ENCODE results near the gene SLAMF8.

The SLAMF8 gene

DNA sequence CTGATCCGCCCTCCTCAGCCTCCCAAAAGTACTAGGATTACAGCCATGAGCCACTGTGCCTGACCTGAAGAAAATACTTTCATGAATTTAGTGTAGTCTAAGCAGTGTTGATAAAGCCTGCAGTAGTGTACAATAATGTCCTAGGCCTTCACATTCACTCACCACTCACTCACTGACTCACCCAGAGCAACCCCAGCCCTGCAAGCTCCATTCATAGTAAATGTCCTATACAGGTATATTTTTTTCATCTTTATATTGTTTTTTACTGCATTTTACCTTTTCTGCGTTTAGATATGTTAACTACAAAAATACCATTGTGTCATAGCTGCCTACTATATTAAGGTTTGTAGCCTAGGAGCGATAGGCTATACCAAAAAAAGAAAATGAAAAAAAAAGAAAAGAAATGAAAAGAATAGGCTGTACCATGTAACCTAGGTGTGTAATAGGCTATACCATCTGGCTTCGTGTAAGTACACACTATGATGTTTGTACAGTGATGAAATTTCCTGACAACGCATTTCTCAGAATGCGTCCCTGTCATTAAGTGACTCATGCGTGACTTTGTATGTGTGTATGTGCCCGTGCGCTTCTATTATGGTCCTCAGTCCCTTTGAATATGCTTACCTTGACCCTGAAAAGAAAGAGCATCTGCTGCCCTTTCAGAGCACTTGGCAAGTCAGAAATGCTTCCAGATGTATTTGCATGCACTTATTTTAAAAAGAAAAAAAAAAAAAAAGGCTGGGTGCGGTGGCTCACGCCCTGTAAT lies 9.2 kb upstream of the SLAMF8 start:
- no peak for DNase-seq (ENCODE audit: low read depth in 1 of 2, low spot score in 1 of 2)

DNA sequence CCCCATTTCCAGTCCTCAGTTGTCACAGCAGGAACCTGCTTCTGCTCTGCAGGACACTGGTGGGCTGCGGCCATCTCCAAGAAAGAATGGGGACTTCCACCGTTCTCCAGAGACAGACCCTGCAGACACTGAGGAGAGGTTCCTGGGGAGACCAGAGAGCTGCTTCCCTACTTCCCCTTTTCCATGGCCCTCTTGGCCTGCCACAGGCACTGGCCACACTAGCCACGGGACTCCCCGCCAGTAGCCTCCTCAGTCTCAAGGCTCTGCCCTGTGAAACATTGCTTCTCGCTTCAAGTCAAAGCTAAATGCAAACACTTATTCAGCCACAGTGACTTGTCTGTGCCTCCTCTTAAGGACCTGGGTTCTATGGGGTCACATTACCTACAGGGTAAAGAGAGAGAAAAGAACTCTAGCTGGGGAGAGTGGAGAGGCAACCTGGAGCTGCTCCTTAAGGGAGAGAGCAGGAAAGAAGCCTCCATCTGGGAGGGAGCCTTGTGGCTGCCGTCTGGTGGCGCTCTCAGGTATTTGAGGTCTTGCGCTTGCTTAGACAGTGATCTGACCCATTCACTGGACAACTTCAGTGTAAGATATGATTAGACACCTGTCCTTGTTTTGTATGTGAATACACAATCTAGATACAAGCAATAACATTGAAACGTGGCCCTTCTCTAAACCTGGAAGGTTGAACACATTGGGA lies 5.4 kb upstream of the SLAMF8 start:
- DNase-seq (ENCODE audit: low read depth in 1 of 2, low spot score in 1 of 2): no peak

DNA sequence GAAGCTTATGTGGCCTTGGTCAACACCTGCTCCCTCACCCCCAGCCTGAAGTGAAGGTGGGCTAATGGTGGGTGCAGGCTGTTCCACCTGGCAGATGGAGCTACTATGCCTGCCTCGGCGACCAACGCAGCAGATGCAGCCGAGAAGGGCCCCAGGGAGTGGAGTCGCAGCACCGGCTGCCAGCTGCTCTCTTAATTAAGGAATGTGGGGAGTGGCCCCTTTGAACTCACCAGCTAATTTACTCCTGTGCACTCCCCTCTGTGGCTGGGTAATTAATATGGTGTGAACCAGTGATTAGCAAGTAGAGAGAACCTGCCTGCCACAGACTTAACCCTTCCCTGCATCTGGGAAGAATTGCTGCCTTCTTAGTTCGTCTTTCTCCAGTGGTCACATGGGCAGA lies 3.3 kb upstream of the SLAMF8 start:
- DNase-seq (ENCODE audit: low read depth in 1 of 2, low spot score in 1 of 2): no peak

DNA sequence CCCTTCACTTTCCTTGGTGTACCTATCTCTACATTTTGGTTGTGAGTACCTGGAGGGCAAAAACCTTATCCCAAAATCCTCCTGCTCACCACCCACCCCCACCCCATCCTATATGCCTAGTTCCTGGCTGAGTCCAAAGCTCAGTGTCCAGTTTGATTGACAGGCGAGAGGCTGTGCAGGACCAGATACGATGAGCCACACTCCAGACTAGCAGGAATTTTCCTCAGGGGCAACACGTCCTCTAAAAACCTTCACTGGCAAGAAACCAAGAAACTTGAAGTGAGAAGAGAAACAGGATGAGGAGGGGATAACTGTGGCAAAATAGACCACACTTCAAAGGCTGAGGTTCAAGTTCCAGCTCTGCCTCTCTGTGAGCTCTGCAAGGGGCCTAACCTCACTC lies 1.1 kb upstream of the SLAMF8 start:
- DNase-seq (ENCODE audit: low read depth in 1 of 2, low spot score in 1 of 2): no peak

DNA sequence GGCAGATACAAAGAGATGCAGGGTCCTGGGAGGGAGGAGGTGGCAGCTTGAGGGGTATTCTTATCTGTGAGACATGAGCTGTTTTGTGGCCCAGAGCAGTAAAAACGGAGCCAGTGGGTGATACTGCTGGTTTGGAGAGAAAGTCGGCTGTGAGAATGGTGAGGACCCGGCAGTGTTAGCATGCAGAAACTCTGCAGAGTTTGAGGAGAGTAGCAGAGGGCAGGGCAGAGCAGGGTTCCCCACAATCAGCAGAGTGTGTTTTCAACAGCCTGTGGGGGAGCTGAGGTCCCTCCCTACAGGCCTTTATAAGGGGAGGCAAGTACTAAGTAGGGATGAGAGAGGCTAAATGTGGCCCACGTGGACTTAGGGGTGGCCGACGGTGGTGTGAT lies 423 bp downstream of the SLAMF8 start:
- no peak for DNase-seq (ENCODE audit: low read depth in 1 of 2, low spot score in 1 of 2)

DNA sequence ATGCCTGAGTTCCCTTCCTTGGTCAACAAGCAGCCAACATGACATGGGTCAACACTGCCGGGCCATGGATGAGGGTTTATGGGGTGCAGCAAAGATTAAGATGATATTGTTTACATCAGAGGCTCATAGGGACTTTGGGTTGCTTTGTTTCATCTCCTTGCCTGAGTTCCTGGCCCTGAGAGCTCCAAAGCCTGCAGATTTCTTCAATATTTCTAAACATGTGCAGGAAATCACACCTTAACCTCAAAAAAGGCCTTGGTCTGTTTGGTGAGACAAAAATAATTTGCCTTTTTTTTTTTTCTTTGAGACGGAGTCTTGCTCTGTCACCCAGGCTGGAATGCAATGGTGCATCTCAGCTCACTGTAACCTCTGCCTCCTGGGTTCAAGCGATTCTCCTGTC lies 876 bp downstream of the SLAMF8 start:
- no peak for DNase-seq (ENCODE audit: low read depth in 1 of 2, low spot score in 1 of 2)

DNA sequence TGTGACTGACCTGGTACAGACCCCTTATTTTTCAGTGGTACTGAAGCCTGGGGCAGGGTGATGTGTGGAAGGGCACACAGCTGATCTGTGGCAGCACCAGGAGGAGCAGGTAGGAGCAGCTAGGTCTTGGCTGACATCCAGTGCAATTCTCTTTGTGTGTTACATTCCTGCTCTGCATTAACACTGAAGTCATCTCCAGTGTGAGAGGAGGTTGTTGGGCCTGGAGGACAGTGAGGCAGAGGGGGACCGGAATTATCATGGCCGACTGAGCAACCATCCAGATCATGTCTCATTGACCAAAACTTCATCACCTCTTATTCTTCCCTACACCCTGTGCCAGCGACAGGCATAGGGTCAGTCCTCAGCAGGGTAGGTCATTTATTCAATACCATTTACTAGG lies 1.5 kb downstream of the SLAMF8 start:
- no peak for DNase-seq (ENCODE audit: low read depth in 1 of 2, low spot score in 1 of 2)

DNA sequence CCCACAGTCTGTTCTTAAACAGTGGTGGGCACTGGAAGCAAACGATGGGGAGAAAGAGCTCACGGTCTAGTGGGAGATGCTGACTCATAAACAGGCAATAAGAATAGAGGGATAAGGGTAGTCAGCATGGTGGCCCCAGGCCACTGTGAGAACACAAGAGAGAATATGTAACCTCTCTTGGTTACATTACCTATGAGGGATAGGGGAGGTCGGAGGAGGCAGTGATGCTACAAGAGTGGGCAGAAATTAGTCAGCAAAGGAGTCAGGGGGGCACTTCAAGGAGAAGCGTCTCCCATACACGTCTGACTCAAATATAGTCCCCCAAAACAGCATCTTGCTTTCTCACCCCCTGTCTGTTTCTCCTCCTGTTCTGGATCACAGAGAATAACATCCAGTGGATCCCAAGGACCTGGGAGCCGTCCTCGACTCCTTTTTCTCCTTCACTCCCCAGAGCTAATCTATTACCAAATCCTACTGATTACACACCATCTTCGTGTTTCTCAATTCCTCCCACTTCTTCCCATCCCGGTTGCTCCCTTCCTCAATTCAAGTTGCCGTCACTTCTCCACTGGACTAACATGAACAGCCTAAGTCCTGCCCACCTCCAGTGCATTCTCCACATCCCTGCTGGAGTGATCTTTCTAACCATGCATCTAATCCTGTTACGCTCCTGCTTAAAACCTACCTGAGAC lies 2.1 kb downstream of the SLAMF8 start:
- DNase-seq (ENCODE audit: low read depth in 1 of 2, low spot score in 1 of 2): no peak

DNA sequence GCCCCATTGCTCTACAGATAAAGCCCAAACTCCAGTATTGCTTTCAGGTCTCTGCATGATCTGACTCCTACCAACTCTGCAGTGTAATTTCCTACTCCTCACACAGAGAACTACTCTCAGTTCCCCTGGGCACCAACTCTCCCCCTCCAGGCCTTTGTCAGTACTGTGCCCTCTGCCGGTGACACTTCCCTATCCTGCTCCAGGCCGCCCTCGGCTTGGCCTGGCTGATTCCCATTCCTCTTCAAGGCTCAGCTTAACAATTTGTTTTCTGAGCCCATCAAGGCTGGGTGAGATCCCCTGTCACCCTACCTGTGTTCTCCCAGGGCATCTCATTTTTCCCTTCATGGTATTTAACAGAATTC lies 2.6 kb downstream of the SLAMF8 start:
- no peak for DNase-seq (ENCODE audit: low read depth in 1 of 2, low spot score in 1 of 2)

DNA sequence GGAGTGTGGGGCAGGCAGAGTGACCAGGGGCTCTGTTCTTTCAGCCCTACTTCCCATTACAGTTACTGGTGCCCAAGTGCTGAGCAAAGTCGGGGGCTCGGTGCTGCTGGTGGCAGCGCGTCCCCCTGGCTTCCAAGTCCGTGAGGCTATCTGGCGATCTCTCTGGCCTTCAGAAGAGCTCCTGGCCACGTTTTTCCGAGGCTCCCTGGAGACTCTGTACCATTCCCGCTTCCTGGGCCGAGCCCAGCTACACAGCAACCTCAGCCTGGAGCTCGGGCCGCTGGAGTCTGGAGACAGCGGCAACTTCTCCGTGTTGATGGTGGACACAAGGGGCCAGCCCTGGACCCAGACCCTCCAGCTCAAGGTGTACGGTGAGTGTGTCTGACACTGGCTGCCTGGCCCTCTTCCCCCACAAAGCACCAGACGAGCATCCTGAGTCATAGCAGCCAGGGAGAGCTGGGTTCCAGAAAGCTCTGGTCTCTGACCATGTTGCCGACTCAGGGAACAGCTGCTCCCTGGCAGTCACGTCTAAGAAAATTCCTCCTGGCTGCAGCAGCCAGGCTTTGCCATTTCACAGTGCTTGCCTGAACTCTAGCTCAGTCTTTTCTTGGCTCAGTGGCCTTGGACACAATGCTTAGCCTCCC lies 3.3 kb downstream of the SLAMF8 start:
- DNase-seq (ENCODE audit: low read depth in 1 of 2, low spot score in 1 of 2): no peak

DNA sequence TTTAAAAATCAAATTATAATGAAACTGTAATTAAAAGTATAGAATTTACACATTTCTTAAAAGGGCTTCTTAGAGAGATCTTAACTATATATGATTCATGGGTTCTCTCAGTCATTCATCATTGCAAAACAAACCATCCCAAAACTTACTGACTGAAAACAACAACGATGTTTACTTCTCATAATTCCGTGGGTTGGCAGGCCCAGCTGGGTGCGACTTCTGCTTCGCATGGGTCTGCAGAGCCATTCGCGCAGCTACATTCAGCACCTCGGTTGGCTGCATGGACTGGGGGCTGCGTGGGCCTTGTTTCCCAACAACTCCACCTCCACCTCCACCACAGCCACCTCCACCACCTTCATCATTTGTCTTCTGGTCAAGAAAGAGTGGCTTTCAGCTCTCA lies 4.0 kb downstream of the SLAMF8 start:
- no peak for DNase-seq (ENCODE audit: low read depth in 1 of 2, low spot score in 1 of 2)

DNA sequence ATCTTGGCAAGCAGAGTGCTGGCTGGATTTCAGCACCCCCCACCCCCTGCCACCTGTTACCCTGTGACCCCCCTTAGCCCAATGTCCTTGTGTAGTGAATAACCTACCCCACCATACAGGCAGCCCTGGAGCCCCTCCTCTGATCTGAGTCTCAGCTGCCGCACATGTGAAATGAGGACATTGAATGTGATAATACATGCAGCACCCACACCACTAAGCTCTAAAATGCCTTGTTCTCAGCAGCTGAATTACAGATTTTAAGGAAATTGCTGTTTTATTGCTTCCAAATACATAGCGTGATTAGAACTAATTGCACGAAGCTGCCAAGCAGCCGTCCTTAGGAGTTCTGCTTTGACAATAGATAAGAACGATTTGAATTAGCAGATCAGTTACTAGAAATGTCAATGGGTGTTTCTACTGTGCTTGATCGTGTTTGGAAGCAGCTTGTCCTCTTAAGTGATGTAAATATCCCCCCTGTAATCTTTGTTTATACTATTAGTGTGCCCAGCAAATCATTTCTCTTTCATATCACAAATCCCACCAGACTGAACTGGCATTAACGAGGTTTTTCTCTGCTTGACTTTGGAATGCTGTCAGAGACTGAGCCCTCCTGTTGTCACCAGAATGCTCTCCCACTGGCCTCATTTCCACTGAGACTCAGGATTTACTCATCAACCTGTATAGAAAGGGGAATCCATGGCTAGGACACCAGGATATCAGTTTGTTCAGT lies 4.9 kb downstream of the SLAMF8 start:
- DNase-seq (ENCODE audit: low read depth in 1 of 2, low spot score in 1 of 2): no peak

DNA sequence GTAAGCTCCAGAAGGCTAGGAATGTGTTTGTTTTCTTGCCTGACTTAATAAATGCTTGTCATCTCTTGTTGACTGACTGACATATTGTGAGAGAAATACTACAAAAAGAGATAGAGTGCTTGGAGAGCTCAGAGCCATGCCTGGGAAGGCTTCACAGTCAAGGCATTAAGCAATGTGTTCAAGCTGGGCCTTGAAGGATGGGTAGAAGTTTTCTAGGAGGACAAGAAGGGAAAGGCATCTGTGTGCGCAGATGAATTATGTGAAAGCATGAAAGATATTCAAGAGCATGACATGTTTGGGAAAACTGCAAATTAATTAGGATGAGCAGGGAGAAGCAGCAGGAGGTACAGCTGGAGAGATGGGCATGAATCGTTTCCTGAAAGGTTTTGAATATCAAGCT lies 5.6 kb downstream of the SLAMF8 start:
- DNase-seq (ENCODE audit: low read depth in 1 of 2, low spot score in 1 of 2): no peak

DNA sequence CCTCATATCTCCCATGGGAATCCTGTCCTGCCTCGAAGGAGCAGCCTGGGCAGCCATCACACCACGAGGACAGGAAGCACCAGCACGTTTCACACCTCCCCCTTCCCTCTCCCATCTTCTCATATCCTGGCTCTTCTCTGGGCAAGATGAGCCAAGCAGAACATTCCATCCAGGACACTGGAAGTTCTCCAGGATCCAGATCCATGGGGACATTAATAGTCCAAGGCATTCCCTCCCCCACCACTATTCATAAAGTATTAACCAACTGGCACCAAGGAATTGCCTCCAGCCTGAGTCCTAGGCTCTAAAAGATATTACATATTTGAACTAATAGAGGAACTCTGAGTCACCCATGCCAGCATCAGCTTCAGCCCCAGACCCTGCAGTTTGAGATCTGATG lies 8.7 kb downstream of the SLAMF8 start:
- DNase-seq (ENCODE audit: low read depth in 1 of 2, low spot score in 1 of 2): no peak

DNA sequence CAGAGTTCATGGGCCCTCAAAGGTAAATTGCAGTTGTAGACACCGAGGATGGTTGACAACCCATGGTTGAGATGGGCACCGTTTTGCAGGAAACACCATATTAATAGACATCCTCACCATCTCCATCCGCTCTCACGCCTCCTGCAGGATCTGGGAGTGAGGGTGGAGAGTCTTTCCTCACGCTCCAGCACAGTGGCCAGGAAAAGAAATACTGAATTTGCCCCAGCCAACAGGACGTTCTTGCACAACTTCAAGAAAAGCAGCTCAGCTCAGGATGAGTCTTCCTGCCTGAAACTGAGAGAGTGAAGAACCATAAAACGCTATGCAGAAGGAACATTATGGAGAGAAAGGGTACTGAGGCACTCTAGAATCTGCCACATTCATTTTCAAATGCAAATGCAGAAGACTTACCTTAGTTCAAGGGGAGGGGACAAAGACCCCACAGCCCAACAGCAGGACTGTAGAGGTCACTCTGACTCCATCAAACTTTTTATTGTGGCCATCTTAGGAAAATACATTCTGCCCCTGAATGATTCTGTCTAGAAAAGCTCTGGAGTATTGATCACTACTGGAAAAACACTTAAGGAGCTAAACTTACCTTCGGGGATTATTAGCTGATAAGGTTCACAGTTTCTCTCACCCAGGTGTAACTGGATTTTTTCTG lies 9.3 kb downstream of the SLAMF8 start:
- no peak for DNase-seq (ENCODE audit: low read depth in 1 of 2, low spot score in 1 of 2)

DNA sequence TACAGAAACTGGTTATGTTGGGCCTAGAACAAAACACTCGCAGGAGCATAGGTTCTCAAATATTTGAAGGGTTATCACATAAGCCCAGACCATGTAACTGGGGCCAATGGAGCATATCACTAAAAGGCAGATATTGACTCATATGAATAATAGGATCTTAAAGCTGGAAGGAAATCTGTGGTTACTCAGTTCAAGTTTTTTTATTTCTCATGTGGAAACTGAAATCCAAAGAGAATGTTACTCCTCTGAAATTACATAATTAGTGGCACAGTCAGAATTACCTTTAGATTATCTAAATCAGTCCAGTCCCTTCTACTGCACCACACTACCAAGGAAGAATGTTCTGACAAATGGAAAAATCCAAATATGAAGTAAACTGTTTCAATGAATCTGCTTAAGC lies 12.0 kb downstream of the SLAMF8 start:
- DNase-seq (ENCODE audit: low read depth in 1 of 2, low spot score in 1 of 2): no peak

DNA sequence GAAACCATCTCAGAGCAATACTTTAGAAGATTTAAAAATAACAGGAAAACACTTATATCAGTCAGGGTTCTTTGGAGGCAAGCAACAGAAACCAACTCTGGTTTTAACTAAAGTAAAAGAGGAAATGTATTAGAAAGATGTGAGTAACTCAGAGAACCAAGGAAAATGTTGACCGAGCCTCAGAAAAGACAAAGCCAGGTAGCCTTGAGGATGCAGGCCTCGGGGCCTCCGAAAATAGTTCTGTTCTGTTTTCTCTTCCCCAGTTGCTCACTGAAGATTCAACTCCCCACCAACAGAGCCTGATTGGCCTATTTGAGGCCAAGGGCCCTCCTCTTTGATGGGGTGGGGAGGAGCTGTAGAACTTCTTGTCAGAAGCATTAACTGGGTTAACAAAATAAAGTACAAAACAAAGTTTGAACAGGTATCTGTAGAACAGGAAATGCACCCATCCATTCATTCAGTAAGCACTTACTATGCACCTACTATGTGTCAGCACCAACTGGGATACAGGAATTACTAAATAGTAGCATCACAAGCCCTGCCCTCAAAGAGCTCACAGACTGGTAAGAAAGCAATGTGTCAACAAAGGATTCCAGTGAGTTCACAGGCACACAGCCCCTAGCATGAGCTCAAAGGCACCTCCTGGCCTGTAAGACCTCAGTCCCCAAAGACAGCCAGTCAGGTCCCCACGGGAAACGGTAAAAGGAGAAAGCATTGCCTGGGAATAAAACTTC lies 12.6 kb downstream of the SLAMF8 start:
- no peak for DNase-seq (ENCODE audit: low read depth in 1 of 2, low spot score in 1 of 2)

DNA sequence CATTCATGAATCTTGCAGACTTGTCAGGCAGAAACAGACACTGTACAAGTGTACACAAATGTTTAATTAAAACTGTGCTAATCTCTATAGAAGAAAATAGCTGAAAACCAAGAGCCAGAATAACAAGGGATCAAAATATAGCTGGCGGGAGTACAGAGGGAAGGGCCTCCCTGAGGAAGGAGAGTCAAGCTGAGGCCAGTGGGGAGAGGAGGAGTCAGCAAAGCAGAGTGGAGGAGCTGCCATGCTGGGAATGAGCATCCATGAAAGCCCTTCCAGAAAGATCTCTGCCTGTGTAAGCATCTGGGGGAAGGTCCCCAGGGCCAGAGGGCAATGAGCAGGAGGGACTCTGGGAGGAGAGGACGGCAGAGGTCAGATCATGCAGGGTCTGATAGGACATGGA lies 15.1 kb downstream of the SLAMF8 start:
- DNase-seq (ENCODE audit: low read depth in 1 of 2, low spot score in 1 of 2): no peak

DNA sequence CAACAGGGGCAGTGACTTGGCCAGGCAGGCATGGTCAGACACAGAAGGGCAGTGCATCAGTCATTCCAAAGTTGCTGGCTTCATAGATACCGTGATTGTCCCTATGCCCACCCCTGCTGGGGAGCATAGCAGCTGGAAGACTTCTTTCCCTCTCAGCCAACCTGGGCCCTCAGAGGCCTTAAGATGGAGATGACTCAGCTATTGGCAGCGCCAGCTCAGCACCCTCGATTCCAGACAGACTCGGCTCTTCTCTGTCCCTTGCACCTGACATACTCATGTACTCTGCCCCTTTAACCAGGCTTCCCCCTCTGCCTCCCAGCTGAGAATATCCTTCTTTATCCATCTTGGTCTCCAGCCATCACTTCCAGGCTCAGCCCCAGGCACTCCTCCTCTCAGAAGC lies 16.8 kb downstream of the SLAMF8 start:
- no peak for DNase-seq (ENCODE audit: low read depth in 1 of 2, low spot score in 1 of 2)
